HL-60 (cell line): ENCODE measurements around the gene KCNH2.

Experiments
- GABPA ChIP-seq: IDR thresholded peaks from 2 replicates; pipeline ENCODE4 v1.6.1; 2012; ENCODE audit warnings: low read depth
- POLR2AphosphoS5 ChIP-seq: IDR thresholded peaks from 2 replicates; pipeline ENCODE4 v1.6.1; 2012; ENCODE audit warnings: low read depth
- SPI1 ChIP-seq: IDR thresholded peaks from 2 replicates; pipeline ENCODE4 v1.6.1; 2012; ENCODE audit warnings: low read depth, mild to moderate bottlenecking, borderline replicate concordance
- TF ChIP-seq, protein P1 (sequence below): IDR thresholded peaks from one replicate; pipeline ENCODE4 v1.5.1; 2011; ENCODE audit warnings: low read length, control low read depth, inconsistent platforms; ENCODE audit not compliant: insufficient read depth
- TF ChIP-seq, protein P2 (sequence below): IDR thresholded peaks from 2 replicates; pipeline ENCODE4 v1.6.1; 2012; ENCODE audit warnings: low read depth; ENCODE audit not compliant: insufficient replicate concordance

DNA sequence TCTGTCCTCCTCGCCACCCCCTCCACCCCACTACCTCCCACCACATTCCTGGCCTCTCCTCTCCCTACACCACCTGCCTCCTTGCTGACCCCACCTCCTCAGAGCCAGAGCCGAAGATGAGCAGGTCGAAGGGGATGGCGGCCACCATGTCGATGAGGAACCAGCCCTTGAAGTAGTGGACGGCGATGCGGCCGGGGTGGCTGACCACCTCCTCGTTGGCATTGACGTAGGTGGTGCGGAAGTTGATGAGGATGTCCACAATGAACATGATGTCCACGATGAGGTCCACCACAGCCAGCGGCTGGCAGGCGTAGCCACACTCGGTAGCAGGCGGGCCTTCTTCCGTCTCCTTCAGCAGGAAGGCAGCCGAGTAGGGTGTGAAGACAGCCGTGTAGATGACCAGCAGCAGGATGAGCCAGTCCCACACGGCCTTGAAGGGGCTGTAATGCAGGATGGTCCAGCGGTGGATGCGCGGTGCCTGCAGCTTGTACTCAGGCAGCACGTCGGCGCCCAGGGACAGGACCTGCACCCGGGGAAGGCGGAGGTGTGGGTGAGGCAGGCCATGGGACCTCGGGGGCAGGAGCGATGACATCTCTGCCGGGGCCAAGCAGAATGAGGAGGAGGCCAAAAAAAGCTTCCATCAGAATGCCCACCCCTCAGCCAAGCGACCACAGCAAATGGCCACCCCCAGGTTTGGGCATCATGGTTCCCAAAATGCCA lies 25.6 kb downstream of the KCNH2 start:
- TF ChIP-seq, protein P1, sequence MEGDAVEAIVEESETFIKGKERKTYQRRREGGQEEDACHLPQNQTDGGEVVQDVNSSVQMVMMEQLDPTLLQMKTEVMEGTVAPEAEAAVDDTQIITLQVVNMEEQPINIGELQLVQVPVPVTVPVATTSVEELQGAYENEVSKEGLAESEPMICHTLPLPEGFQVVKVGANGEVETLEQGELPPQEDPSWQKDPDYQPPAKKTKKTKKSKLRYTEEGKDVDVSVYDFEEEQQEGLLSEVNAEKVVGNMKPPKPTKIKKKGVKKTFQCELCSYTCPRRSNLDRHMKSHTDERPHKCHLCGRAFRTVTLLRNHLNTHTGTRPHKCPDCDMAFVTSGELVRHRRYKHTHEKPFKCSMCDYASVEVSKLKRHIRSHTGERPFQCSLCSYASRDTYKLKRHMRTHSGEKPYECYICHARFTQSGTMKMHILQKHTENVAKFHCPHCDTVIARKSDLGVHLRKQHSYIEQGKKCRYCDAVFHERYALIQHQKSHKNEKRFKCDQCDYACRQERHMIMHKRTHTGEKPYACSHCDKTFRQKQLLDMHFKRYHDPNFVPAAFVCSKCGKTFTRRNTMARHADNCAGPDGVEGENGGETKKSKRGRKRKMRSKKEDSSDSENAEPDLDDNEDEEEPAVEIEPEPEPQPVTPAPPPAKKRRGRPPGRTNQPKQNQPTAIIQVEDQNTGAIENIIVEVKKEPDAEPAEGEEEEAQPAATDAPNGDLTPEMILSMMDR, result no peak
- TF ChIP-seq POLR2AphosphoS5 (no peak), SPI1 (no peak), GABPA (no peak)
- TF ChIP-seq, protein P2, sequence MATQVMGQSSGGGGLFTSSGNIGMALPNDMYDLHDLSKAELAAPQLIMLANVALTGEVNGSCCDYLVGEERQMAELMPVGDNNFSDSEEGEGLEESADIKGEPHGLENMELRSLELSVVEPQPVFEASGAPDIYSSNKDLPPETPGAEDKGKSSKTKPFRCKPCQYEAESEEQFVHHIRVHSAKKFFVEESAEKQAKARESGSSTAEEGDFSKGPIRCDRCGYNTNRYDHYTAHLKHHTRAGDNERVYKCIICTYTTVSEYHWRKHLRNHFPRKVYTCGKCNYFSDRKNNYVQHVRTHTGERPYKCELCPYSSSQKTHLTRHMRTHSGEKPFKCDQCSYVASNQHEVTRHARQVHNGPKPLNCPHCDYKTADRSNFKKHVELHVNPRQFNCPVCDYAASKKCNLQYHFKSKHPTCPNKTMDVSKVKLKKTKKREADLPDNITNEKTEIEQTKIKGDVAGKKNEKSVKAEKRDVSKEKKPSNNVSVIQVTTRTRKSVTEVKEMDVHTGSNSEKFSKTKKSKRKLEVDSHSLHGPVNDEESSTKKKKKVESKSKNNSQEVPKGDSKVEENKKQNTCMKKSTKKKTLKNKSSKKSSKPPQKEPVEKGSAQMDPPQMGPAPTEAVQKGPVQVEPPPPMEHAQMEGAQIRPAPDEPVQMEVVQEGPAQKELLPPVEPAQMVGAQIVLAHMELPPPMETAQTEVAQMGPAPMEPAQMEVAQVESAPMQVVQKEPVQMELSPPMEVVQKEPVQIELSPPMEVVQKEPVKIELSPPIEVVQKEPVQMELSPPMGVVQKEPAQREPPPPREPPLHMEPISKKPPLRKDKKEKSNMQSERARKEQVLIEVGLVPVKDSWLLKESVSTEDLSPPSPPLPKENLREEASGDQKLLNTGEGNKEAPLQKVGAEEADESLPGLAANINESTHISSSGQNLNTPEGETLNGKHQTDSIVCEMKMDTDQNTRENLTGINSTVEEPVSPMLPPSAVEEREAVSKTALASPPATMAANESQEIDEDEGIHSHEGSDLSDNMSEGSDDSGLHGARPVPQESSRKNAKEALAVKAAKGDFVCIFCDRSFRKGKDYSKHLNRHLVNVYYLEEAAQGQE, result no peak
